Mesodermal cell (in vitro differentiated cells): ENCODE results near the gene PARL.

Source experiments
- H3K27ac ChIP-seq: 2 replicates; pipeline ENCODE4 v1.7.0; 2013; ENCODE audit warnings: mild to moderate bottlenecking, low read depth, low read length, moderate library complexity; ENCODE audit not compliant: severe bottlenecking
- H3K36me3 ChIP-seq: 2 replicates; pipeline ENCODE4 v1.7.1; 2013; ENCODE audit warnings: mild to moderate bottlenecking, low read length, moderate library complexity; ENCODE audit not compliant: control insufficient read depth, insufficient read depth
- H3K4me1 ChIP-seq: one replicate; pipeline ENCODE4 v1.7.1; 2013; ENCODE audit warnings: mild to moderate bottlenecking, low read length; ENCODE audit not compliant: insufficient read depth, control insufficient read depth, poor library complexity, severe bottlenecking
- H3K4me3 ChIP-seq: 2 replicates; pipeline ENCODE4 v1.7.0; 2013; ENCODE audit warnings: low read length, control low read depth, mild to moderate bottlenecking; ENCODE audit not compliant: insufficient read depth, poor library complexity, severe bottlenecking; ENCODE audit errors: extremely low read depth
- H3K9me3 ChIP-seq: 2 replicates; pipeline ENCODE4 v1.7.1; 2013; ENCODE audit warnings: mild to moderate bottlenecking, low read length, moderate library complexity; ENCODE audit not compliant: control insufficient read depth
- whole genome bisulfite sequencing, 2 experiments: methylation state at CpG; one replicate each; pipeline ENCODE4 v1.1.5; 2013; ENCODE audit warnings: missing lambda C conversion rate in 2 of 2; ENCODE audit not compliant: insufficient coverage in 2 of 2; 5-methylcytosine and 5-hydroxymethylcytosine counted together

The PARL gene

GRCh38 chr3:183918178-183918577, 33.5 kb upstream of the PARL start:
- 88 to 97% methylated on average over 2 of the region's 2 CpGs for WGBS, 2 experiments

DNA sequence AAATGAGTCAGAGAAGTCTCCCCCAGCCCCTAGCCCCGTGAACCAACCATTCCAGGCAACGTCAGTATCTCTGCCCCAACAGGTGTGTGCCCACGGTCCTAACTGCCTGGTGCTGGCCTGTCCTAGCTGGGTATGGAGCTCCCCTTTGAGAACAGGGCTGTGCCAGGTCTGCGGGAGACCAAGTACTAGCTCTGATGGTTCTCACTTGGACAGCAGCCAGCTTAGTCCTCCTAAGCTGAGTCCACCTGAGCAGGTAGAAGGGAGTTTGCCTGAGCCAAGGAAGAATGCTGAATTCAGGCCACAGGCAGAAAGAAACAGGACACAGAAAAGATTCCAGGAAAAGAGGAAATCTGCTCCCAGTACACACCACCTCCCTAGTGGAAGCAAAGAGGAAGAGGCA, 33.1 kb upstream of the PARL start:
- H3K9me3 ChIP-seq = no peaks in the 10 kb centered on the region
- no peak overlapping the region for H3K27ac ChIP-seq
- peaks cover 24% of the 10 kb centered on the region for H3K36me3 ChIP-seq
- no peak overlapping the region for H3K4me3 ChIP-seq
- 92 to 95% methylated on average over 4 of the region's 4 CpGs for WGBS, 2 experiments
- no peaks in the 10 kb centered on the region for H3K4me1 ChIP-seq

More at GRCh38 chr3:183918178-183918577, 33.5 kb upstream of the PARL start:
- peaks cover 28% of the 10 kb centered on the region for H3K36me3 ChIP-seq
- no peaks in the 10 kb centered on the region for H3K9me3 ChIP-seq
- H3K4me1 ChIP-seq = no peaks in the 10 kb centered on the region
- no peak overlapping the region for H3K27ac ChIP-seq
- no peak overlapping the region for H3K4me3 ChIP-seq

DNA sequence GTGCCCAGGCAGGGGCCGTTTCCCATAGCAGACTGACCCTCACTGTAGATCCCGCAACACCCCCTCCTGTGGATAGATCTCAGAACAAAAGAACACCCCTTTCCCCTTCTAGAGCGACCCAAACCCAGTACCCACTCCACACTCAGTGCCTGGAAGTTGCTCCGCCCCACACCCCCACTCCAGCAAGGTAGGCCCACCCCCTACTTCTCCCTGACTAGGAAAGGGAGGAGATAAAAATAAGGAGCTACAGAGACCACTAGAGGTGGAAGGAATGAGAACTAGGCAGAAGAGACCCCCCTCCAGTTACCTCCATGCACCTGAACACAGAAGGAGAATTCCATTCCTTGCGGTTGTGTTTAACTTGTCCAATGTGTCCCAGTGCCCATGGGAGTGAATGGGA, 30.2 kb upstream of the PARL start:
- Histone ChIP-seq H3K36me3 (peaks cover 3% of the 10 kb centered on the region), H3K27ac (no peak overlapping the region), H3K4me1 (no peaks in the 10 kb centered on the region), H3K9me3 (no peaks in the 10 kb centered on the region), H3K4me3 (no peak overlapping the region)
- 89 to 93% methylated on average over 3 of the region's 5 CpGs for WGBS, 2 experiments

DNA sequence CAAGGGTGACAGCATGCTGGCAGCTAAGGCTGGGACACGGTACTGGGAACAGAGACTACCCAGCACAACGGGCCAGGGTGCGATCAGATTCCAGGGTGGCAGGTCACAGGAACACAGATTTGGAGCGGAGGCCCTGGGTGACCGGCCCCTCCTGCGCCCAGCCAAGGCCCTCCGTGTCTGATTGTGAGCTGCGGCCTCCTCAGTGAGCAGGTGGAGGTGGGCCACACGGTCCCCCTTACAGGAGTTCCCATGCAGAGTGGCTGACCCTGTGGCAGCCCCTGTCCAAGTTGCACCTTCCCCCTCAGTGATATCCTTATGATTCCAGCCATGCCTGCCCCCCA, 28.9 kb upstream of the PARL start:
- Histone ChIP-seq H3K36me3 (no peaks in the 10 kb centered on the region), H3K9me3 (no peaks in the 10 kb centered on the region), H3K4me1 (no peaks in the 10 kb centered on the region), H3K4me3 (no peak overlapping the region), H3K27ac (no peak overlapping the region)
- 86 to 88% methylated on average over 9 of the region's 9 CpGs for WGBS, 2 experiments

DNA sequence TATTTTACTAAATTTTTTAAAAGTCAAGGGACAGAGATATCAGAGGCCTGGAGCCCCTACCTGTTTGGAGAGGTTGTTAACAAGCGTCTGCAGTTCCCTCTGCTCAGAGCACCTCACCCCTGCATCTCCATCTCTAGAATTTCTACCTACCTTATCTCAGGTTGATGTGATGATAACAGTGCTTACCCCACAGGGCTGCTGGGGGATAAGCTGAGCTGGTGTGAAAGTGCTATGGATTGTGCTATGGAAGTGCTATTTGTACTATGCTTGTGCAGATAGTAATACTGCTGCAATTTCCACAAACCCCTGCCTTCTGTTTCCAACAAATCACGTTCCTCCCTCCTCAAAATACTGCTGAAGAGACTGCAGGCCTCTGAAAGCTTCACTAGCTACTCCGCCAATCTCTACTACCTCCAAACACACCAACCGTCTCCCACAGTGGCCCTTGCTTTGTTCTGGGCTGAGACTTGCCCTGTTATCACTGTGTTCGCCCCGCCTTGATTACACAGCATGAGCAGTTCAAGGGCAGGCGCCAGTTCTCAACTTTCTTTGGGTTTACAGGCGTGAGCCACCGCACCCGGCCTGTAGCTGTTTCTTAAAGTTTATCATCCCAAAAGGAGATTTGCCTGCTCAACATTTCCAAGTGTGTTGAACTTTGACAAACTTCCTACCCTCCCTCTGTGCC, 28.4 kb upstream of the PARL start:
- Histone ChIP-seq H3K4me3 (no peak overlapping the region), H3K4me1 (no peaks in the 10 kb centered on the region), H3K27ac (no peak overlapping the region), H3K9me3 (no peaks in the 10 kb centered on the region), H3K36me3 (no peaks in the 10 kb centered on the region)
- 85 to 88% methylated on average over 8 to 9 of the region's 10 CpGs for WGBS, 2 experiments

- Histone ChIP-seq H3K9me3 (no peaks in the 10 kb centered on the region), H3K4me1 (no peaks in the 10 kb centered on the region), H3K4me3 (no peak overlapping the region), H3K27ac (no peak overlapping the region), H3K36me3 (no peaks in the 10 kb centered on the region)
- 95 to 96% methylated on average over 5 of the region's 8 CpGs for WGBS, 2 experiments
Observed at GRCh38 chr3:183911763-183912506, 27.3 kb upstream of the PARL start.

GRCh38 chr3:183911087-183911486, 26.4 kb upstream of the PARL start:
- no peak overlapping the region for H3K4me3 ChIP-seq
- no peak overlapping the region for H3K27ac ChIP-seq
- H3K9me3 ChIP-seq = no peaks in the 10 kb centered on the region
- no peaks in the 10 kb centered on the region for H3K4me1 ChIP-seq
- H3K36me3 ChIP-seq = no peaks in the 10 kb centered on the region
- WGBS, 2 experiments = 92 to 99% methylated on average over 5 to 6 of the region's 6 CpGs

DNA sequence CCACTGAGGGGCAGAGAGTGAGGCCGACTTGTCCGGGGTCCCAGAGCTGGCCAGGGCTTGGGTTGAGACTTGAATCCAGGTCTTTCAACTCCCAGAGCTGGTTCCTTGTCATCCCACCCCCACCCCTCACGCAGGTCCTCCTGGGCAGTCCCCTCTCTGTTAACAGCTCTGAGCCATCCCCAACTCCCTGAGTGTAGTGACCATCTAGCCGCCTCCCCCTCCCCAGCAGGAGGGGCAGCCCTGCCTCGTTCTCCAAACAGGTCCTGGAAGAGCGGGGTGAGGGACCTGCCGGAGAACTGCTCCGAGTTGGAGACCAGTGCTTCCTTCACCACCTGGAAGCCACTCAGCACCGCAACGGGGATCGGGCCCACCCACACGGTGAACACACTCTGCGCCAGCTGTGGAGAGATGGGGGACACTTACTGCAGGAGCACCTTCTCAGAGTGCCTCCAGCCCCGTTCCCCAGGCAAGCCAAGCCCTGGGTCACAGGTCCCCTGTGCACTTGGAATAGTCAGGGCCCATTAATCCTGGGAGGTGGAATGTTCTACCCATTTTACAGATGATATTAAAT, 24.4 kb upstream of the PARL start:
- no peak overlapping the region for H3K27ac ChIP-seq
- H3K4me1 ChIP-seq = no peaks in the 10 kb centered on the region
- H3K36me3 ChIP-seq = no peaks in the 10 kb centered on the region
- H3K4me3 ChIP-seq = no peak overlapping the region
- no peaks in the 10 kb centered on the region for H3K9me3 ChIP-seq
- WGBS, 2 experiments = 80 to 92% methylated on average over 11 to 12 of the region's 14 CpGs

- no peak overlapping the region for H3K4me3 ChIP-seq
- H3K27ac ChIP-seq = no peak overlapping the region
- no peaks in the 10 kb centered on the region for H3K4me1 ChIP-seq
- H3K36me3 ChIP-seq = no peaks in the 10 kb centered on the region
- H3K9me3 ChIP-seq = no peaks in the 10 kb centered on the region
- WGBS, 2 experiments = 88% methylated on average over 9 to 12 of the region's 16 CpGs
Observed at GRCh38 chr3:183907911-183908331, 23.2 kb upstream of the PARL start.

DNA sequence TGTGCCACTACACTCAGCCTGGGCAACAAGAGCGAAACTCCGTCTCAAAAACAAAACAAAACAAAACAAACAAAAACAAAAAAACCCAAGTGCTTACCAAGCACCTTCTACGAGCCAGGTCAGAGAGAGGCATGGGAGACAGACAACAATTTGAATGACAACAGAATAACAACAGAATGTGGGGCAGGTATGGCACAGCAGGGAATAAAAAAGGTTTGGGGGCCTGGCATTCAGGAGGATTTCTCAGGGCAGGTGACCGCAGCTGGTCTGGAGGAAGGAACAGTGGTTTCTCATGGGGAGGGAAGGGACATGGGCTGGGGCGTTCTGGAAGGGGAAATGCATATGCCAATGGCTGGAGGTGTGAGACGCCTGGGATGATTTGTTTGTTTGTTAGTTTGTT, 22.5 kb upstream of the PARL start:
- 52 to 77% methylated on average over 3 to 4 of the region's 6 CpGs for WGBS, 2 experiments
- H3K36me3 ChIP-seq = no peaks in the 10 kb centered on the region
- no peaks in the 10 kb centered on the region for H3K9me3 ChIP-seq
- H3K4me3 ChIP-seq = no peak overlapping the region
- H3K27ac ChIP-seq = no peak overlapping the region
- H3K4me1 ChIP-seq = no peaks in the 10 kb centered on the region
